WI38 (cell line): Measurements from ENCODE around the gene TMEM217.

Experiments used
- H3K4me3 ChIP-seq: 2 replicates; pipeline ENCODE4 v1.5.1; 2011; ENCODE audit warnings: low read depth, mild to moderate bottlenecking, control low read depth, low read length
- TF ChIP-seq, protein P1 (sequence below): IDR thresholded peaks from 2 replicates; pipeline ENCODE4 v1.5.1; 2012; ENCODE audit warnings: low read depth, mild to moderate bottlenecking, control low read depth, low read length

The TMEM217 gene

DNA sequence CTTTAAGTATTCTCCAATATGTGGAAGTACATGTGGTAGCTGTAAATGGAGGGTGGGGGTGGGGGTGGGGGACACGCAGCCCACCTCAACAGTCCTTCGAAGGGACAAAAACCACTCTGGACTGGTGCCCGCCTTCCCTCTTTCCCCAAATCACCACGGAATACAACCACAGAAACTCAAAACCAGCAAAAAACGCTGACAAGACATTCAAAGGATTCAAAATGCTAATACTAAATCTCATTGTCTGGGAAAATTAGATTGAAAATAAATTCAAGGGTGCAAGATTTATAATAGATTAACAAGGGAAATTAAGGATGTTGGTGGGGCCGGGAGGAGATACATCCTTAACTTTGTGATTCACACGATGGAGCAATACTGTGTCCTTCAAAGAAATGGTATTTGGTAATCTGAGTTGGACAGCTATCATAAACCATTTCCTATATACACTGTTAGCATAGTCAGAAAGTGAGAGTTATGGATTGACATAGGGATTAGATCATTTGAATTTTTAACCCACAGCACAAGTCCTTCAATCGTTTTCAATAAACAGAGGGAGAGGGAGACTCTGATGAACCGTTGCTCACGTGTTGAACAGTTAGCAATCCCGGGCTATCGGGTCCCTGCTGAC, 1.1 kb downstream of the TMEM217 start:
- TF ChIP-seq, protein P1, sequence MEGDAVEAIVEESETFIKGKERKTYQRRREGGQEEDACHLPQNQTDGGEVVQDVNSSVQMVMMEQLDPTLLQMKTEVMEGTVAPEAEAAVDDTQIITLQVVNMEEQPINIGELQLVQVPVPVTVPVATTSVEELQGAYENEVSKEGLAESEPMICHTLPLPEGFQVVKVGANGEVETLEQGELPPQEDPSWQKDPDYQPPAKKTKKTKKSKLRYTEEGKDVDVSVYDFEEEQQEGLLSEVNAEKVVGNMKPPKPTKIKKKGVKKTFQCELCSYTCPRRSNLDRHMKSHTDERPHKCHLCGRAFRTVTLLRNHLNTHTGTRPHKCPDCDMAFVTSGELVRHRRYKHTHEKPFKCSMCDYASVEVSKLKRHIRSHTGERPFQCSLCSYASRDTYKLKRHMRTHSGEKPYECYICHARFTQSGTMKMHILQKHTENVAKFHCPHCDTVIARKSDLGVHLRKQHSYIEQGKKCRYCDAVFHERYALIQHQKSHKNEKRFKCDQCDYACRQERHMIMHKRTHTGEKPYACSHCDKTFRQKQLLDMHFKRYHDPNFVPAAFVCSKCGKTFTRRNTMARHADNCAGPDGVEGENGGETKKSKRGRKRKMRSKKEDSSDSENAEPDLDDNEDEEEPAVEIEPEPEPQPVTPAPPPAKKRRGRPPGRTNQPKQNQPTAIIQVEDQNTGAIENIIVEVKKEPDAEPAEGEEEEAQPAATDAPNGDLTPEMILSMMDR, result no peak
- H3K4me3 ChIP-seq, result peak overlapping the region; percentile 93

DNA sequence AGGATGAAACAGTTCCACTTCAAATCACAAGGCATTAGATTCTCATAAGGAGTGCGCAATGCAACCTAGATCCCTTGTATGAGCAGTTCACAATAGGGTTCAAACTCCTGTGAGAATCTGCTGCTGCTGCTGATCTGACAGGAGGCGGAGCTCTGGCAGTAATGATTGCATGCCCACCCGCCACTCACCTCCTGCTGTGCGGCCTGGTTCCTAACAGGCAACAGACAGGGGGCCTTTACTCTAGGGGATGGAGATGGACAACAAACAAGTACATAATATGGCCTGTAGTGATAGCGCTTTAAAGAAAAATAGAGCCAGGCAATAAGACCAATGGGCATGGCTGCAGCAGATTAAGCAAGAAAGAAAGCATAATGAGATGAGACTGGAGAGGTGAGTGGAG, 3.1 kb downstream of the TMEM217 start:
- H3K4me3 ChIP-seq, result no peak overlapping the region
- TF ChIP-seq, protein P1, result no peak

DNA sequence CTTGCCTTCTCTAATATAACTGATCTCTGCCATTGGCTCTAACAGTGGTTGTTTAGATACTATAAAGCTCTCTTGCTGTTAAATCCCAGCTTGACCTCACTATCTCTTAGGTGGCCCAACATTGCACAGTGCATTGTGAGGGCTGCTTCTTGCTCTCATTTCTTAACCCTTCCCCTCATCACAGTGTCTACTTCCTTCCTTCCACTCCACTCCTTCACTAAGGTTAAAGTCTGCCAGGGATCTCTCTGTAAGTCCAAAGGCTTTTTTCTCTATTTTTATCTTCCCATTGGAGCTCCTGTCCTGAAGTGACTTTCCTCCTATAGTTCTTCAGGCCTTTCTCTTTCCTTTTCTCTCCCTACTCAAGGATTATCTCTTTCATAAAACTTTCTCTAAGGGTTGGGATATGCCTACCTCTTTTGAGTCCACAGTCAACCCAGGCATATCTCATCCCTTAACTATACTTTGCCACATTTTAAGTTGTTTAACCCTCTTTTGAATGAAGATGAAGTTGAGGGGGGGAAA, 4.4 kb downstream of the TMEM217 start:
- TF ChIP-seq, protein P1, result no peak
- no peak overlapping the region for H3K4me3 ChIP-seq

DNA sequence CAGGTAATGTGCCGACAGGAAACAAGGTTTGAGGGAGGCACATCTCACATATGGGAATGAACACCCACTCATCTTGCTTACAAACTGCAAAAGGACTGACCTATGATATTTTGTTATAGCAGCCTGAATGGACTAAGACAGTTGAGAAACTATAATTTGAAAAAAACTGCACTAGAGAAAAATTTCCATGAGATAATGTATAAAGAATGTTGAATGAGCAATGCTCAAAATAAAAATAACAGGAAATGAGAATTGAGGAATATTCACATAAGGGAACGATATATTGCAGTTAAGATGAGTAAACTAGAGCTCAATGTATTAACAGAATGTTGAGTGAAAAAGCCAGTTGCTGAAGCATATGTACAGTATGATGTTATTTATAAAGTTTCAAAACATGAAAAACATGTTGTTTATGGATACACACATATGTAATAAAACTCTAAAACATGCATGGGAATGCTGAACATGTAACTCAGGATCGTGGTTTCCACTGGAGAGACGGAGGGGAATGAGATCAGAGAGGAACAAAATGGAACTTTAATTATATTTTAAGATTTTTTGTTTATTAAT, 6.6 kb downstream of the TMEM217 start:
- TF ChIP-seq, protein P1, result no peak
- no peak overlapping the region for H3K4me3 ChIP-seq

DNA sequence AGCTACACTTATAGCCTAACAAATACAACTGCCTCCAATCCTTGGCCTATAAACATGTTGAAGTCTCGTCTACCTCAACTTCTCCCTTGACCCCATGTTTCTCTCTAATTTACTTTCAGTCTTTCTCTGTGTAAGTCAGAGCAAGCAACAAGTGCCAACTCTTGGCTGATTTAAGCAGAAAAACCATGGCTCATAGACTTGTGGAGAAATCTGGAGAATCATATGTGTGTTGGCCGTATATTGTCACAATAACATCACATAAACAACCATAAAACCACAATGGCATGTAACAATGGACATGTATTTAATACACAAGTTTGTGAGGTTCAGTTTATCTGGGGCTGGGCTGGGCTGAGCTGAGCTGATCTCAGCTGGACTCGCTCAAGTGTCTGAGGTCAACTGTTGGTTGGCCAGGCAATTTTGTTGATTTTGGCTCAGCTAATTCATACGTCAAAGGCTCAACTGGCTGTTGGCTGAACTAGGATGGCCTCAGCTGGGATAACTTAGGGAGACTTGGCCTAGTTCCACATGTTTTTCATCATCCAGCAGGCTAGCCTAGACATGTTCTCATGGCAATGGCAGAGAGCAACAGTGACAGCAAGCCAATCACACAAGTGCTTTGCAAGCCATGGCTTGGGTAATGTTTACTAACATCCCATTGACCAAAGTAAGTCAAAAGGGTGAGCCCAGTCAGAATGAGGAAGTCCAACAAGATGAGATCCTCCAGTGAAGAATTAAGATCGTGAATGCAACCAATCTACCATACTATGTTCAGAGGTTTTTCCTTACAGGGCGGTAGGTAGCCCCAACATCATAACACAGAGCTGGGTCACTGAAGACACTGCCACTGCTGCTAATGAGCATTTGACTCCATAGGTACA, 13.3 kb downstream of the TMEM217 start:
- TF ChIP-seq, protein P1, result no peak
- no peak overlapping the region for H3K4me3 ChIP-seq

DNA sequence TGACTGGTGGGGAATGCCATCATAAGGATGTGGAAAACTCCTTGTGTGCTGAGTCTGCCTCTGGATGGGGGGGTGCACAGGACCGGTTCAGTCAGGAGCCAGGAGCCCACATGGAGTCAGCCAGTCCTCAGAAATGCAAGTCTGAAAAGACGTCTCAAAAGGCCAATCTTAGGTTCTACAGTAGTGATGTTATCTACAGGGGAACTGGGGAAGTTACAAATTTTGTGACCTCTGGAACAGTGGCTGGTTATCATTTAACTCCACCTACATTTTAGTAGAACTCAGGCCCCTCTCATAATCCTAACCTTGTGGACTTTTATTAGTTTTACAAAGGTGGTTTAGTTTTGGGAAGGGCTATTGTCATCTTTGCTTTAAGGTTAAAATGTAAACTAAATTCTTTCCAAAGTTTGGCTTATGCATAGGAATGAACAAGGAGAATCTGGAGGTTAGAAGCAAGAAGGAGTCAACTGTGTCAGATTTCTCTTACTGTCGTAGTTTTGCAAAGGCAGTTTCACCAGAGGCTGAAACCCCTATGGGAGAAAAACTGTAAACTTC, 14.1 kb downstream of the TMEM217 start:
- H3K4me3 ChIP-seq, result no peak overlapping the region

More for the DNA sequence above, 14.1 kb downstream of the TMEM217 start:
- TF ChIP-seq, protein P1, result no peak
